Activated CD4-positive, alpha-beta T cell treated with anti-CD3 and anti-CD28 coated beads, Interleukin-2, amount 50 U/mL, for 1 hour (primary cell): ENCODE data around the gene FBXL20.
"Not testable (repeated sequence)": the region's sequence is repeated elsewhere in the genome, so short reads cannot be mapped to it uniquely, and the experiment has no call there.

Experiments
- DNase-seq: peaks from one replicate; pipeline ENCODE4 v3.0.0-alpha.2; 2020

The FBXL20 gene, protein sequence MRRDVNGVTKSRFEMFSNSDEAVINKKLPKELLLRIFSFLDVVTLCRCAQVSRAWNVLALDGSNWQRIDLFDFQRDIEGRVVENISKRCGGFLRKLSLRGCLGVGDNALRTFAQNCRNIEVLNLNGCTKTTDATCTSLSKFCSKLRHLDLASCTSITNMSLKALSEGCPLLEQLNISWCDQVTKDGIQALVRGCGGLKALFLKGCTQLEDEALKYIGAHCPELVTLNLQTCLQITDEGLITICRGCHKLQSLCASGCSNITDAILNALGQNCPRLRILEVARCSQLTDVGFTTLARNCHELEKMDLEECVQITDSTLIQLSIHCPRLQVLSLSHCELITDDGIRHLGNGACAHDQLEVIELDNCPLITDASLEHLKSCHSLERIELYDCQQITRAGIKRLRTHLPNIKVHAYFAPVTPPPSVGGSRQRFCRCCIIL

DNA sequence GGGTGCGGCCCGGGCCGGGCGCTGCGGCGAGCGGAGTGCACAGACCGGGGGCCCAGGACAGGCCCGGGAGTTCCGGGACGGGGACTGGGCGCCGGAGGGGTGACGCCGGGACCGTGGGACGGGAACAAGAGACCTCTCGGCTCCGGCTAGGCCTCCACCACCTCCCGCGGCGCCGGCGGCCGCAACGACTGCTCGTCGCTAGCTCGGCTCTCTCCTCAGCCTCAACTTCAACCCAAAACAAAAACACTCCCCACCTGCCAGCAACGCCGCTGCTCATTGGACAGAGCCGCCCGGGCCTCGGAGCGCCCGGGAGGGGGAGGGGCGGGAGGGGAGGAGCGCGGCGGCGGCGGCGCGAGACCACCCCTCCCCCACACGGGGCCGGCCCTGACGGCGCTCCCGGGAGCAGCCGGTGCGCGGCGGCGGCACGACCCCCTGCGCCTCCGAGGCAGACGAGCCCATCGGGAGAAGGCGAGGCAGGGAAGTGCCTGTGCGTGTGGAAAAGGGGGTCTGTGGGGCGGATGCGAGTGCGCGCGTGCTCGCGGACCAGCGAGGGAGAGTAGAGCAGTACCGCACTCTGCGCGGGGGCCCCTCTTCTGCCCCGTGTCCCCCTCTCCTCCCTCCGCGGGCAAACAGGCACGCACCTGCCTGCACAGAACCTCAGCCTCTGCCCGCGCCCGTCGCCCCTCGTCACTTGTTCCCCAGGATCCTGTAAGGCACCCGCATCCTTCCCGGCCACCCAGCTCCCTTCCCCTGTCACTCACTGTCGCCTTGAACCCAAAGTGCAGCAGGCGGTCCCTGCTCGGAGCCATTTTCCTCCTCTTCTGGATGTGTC, at the start of gene FBXL20:
Gene FBXL20 (minus strand): TSS at position 215 of the 832 bp plus-strand sequence. CDS start 224 bp downstream, outside the sequence.
- DNase-seq, result peak; percentile 95

DNA sequence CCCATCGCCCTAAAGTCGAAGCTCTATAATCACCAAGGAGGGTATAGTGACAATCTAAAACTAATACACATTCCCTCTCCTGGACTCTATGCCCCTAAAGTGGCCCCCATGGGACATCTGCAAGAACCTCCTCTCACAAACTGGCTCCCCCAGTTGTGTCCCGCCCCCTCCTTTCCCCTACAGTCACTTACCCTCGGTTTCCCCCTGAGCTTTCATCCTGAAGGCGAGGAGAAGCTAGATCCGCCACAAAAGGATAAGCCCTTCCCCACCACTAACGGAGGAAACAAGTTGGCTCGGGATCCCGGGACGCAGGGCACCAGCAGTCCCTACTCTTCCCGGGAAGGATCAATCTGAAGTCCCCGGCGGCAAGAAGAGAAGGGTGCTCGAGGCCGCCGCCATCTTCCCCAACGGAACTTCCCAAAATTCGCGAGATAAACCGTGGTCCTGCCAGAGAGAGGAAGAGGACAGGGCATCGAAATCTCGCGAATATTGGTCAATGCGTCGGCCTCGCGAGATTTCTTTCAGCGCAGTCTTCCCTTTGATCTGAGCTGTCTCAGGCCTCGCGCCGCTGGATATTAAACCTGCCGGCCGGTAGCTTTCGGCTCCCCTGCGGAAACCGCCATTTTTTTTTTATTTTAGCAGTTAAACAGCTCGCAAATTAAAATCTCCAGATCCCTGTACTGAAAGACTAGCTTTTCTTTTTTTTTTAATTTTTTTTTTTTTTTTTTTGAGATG, 49.6 kb upstream of the FBXL20 start, which contains the start of gene MED1:
Gene MED1 (minus strand): TSS at position 417 of the 735 bp plus-strand sequence. CDS start 201 bp downstream, at position 216.
- DNase-seq, result peak; percentile 86

DNA sequence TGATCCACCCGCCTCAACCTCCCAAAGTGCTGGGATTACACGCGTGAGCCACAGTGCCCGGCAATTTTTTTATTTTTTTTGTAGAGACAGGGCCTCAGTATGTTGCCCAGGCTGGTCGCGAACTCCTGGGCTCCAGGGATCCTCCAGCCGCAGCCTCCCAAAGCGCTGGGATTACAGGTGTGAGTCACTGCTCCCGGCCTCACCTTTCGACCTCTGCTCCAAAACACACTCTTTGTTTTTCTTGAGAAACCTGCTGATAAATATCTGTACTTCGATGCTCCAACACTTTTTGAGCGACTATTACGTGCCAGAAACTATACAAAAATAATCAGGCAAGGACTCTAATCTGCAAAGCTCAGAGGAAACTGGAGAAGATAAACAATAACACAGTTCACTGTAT, 48.6 kb upstream of the FBXL20 start:
- DNase-seq, result no peak

DNA sequence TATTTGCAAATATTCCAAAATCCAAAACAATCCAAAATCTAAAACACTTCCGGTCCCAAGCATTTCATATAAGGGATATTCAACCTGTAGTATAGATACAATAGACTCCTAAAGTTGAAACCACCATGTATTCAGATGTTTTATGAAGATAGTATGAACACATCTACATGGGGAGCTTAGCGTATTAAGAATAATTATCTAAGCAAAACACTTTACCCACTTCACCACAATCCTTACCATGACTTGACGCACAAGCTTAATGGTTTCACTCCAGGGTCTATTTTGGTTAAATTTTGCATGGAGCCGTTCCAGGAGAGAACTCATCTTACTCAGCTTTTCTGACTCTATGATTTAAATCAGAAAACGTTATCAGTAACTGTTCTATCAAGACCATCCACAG, 46.1 kb upstream of the FBXL20 start:
- DNase-seq, result no peak

DNA sequence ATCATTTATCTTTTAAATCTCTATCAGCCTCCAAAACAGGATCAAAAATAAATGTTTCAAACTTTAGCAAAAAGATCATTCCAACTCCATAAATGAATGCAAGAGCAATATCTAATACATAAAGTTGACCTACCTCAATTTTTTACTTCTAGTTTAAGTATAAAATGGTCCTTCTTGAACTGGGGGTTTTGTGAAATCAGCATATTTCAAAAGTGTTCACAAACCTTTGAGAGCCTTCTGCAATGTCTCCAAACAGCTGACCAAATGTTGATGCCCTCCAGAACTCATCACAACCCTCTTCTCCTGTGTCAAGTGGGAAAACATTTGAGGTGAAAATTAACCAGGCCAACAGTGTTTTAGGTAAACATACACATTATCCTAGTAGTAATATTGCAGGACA, 41.9 kb upstream of the FBXL20 start:
- no peak for DNase-seq

DNA sequence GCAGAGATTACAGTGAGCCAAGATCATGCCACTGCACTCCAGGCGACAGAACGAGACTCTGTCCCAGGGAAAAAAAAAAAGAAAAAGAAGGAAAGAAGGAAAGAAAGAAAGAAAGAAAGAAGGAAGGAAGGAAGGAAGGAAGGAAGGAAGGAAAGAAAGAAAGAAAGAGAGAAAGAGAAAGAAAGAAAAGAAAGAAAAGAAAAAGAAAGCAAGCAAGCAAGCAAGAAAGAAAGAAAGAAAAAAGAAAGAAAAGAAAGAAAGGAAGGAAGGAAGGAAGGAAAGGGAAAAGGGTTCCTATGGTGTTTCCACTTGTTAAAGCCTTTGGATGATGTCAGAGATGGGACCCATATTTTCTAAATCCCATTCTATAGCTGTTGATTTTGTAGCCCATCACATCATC, 38.4 kb upstream of the FBXL20 start:
- not testable (repeated sequence) for DNase-seq

DNA sequence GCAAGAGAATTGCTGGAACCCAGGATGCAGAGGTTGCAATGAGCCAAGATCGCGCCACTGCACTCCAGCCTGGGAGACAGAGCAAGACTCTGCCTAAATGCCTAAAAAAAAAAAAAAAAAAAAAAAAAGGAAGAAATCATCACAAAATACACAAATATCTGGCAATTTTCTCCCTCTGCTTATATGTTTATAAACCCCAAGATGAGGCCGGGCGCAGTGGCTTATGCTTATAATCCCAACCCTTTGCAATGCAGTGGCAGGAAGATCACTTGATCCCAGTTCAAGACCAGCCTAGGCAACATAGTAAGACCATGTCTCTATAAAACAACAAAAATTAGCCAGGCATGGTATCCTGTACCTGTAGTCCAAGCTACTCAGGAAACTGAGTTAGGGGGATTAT, 28.2 kb upstream of the FBXL20 start:
- DNase-seq, result no peak

DNA sequence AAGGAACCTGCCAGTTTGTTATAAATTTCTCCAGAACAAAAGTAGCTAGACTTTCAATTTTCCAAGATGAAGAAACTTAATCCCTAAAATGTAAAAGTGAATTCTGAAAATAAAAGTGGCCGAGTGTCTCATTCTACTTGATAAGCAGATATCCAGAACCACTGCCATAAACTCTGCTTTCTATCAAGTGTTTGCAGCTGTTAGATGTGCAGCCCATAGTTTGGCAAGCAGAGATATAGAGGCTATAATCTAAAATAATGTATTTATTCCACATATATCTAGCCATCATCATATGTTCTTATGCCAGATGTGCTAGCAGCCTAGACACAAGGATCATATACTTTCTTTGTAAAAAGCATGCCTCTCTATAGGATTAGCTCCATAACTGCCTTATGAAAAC, 14.7 kb upstream of the FBXL20 start:
- DNase-seq, result no peak

DNA sequence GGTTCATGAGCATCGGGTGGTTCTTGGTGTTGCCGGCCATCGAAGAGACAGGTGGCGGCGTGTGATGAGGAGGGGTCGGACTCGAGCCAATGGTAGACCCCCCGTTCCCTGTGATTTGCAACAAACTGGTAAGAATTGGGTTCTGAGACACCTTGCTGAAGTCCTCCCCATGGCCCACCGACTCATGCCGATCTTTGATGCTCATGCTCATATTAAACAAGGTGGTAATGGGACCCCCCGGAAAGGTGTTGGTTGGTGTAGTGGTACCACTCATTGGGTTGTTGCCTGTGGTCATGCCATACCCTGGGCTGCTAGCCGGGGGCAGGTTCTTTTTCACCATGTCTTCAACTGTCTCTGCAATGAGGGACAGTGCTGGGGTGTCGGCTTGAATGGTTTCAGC, 8.9 kb upstream of the FBXL20 start:
- DNase-seq, result no peak

DNA sequence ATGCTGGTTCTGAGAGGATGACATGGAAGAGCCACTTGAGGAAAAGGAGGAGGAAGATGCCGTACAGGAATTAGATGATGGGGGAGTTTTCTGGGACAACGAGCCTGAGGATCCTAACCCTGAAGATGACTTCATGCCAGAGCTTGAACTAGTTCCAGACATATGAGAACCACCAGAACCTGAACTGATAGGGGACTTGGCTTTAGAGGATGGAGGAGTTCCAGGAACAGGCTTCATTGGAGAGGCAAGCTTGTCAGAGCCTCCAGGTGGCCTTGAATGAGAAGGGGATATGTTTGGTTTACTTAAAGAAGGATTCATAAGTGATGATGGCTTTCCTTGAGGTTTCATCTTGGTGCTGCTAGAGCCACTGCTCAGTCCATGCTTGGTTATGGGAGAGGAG, 6.9 kb upstream of the FBXL20 start:
- DNase-seq, result no peak

DNA sequence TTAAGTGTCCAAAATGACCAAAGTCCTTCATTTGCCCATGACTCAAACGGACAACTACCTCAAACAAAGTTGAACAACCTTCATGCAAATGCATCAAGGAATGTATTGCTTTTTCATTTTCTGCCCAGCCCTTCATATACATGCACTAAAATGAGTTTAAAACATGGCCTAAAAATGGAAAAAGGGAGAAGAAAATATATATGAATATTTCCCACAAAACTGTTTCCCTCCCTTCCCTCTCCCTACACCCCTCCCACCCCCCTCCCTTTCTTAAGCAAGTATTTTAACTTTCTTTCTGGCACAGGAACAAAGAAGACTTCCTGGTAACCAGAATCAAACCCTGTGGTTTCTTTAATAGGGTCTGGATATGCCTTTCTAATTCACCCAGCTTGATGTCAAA, 5.5 kb upstream of the FBXL20 start:
- DNase-seq, result no peak

DNA sequence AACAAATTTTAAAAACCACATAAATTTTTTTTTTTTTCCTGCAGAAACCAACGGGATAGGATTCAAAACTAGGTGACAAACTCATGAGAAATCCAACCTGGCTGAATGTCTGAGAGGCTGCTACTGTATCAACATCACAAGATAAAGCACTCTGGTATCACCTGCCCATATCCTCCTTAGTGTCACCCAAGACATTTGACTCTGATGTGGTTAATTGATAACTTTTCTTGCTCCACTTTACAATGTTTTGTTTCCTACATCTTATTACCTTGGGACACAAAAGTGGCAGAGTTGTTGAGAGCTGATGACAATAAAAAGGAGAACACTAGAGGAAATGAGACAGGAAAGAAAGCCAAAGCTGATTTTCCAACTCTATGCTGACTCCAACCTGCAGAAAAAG, 4.0 kb upstream of the FBXL20 start:
- no peak for DNase-seq

DNA sequence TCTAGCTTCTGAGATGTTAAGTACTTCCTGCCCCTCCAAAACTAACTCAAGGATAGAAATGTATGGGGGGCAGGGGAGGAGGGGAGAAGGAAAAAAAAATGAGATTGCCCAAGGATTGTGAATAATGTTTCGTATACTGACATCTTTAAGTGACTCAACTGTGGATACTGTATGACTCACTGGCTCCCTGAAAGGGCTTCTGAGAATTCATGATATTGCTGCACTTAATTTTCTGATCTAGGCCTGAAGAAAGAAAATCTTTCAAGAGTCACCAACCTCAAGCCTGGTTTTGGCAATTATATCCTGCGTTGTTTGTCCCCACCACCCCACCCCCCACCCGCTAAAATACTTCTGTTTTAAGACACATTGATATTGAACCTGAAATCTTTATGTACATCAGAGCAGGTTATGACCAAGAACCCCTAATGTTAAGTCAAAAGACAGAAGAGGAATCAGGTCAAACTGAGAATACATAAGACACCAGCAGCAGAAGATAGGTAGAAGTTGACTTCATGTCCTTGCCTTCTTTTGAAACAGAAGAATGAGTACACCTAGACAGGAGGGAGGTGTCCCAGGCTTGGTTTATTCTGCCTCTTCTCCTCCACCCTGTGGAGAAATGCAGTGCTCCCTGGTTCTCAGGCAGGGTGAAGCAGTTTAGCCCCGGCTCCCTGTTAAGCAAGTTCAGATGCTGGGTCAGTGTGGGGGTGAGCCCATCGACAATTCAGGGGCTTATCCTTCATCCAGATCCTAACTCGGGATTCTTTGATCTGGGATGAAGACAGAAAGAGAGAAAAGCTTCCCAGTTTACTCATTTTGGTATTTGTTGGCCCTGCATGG, 3.3 kb upstream of the FBXL20 start:
- DNase-seq, result no peak

DNA sequence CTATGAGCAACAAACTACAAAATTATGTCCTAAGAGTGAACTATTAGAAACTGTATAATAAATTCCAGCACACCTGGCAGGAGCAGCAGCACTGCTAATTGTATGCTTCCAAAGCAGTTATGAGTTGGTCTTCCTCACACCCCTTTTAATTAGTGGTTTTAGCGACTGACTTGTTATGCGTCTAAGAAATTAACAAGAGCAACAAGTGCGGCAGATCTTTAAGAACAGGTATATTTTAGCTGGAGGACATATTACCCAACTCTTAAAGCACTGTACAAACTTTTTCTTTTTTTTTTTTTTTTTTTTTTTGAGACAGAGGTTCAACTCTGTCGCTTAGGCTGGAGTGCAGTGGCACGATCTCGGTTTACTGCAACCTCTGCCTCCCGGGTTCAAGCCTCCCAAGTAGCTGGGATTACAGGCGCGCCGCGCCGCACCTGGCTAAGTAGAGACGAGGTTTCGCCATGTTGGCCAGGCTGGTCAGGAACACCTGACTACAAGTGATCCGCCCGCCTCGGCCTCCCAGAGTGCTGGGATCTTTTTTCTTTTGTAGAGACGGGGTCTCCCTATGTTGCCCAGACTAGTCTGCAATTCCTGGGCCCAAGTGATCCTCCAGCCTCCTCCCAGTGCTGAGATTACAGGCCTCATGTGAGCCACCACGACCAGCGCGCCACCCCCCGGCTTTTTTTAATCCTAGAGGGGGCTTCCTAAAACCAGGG, 1.6 kb upstream of the FBXL20 start:
- no peak for DNase-seq

DNA sequence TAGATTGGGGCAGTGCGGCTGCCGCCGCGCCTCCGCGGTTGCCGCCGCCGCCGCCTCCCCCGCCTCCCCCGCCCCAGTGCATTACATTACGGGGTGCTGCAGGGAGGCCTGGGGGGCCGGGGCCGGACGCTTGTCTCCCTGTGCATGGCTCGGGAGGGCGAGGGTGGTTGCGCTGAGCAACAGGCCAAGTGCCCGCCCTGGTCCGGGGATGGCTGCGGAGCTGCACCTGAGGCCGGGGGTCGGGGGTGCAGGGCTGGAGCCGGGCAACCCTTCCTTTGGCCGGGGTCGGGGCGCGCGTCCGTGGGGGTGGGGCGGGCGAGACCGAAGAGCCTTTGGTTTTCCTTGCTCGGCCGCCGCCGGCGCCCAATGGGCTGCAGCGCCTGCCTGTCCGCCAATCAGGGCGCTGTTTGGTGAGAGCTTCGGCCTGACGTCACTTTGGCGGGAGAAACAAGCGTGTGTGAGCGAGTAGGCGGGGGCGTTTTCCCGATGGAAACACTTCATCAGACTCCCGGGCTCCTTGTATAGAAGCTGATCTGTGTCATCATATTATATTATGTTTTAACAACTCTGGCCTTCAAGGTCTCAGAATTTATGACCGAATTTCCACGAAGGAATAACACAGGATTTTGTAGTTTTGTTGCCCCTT, 941 bp upstream of the FBXL20 start:
- DNase-seq, result peak; percentile 76

DNA sequence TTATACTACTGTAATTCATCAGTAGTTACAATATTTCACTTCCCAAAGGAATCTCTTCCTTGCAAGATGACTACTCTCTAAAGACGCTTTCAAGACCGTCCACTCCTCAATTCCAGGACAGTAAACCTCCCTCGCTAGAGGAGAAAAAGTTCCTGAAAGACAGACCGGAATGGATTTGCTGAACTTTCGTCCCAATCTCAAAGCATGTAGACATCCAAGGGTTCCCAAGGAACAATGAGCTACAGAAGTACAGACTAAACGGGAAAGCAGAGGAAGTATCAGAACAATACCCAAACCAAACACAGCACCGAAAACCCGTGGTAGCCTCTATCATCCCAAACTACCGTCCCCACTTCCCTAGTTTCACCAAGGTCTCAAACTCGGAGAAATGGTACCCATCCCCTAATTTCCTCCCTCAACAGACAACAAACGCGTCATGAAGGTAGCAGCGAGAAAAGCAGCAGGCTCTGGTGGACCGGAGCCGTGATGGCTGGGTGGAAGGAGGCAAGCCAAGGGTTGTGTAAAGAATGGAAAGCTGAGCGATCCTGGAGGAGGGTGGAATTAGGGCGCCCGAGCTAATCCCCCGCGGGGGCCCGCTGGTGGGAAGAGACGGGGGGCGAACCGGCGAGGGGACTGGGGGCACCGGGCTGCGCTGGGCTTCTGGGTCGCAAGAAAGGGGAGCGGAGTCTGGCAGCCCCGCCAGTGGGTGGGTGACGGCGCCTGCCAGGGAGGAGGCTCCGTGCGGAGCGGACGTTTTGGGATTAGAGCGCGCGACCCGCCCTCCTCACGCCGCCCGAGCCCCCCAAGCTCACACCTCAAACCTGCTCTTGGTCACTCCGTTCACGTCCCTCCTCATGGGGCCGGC, 647 bp downstream of the FBXL20 start:
- DNase-seq, result peak; percentile 12

DNA sequence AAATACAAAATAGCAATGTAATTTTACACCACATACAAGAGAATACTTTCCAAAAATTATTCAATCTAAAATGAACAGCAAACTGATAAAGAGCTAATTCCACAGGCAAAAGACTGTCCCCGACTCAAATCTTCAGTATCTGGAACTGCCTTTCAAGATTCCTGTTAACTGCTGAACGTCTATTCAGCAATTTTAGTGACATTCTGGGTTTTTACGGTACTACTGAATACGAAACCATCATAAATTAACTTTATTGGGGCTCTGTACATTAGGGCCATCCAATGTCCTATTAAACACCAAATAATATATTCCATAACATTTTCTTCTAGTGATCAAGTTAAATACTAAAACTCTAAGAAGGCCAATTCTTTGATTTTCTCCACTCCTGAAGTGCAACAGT, 1.6 kb downstream of the FBXL20 start:
- DNase-seq, result no peak

DNA sequence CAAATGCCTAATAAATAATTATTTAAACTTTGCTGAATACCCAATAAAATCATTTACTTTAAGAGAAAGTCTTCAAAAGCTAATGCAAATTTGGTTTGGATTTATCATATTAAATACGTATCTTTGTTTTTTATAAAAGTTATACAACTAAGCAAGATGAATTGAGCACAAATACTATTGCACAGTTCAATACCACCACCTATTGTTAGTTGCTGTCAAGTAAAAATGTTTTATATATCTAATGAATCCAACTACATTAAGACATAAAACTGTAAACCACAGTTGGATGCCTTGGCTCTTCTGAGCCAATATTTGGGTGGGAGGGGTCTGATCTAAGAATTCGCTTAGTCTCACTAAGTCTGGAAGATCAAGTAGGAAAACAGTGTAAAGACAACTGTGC, 7.7 kb downstream of the FBXL20 start:
- no peak for DNase-seq

DNA sequence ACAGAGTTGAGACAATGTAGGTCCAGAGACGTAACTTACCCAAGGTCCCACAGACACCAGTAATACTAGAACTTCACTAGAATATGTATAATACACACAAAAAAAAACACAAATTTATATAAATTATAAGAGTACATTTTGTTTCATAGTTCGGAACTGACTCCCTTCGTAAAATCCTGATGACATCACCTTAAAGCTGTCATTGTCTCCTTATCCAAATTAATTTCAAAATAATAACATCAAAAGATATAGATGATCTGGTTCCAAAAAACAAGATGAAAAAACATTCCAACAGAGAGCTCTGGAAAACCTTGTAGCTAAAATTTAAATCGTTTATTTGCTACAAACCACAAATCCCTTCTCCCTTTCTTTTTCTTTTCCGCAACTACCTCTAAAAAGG, 10.0 kb downstream of the FBXL20 start:
- DNase-seq, result no peak

DNA sequence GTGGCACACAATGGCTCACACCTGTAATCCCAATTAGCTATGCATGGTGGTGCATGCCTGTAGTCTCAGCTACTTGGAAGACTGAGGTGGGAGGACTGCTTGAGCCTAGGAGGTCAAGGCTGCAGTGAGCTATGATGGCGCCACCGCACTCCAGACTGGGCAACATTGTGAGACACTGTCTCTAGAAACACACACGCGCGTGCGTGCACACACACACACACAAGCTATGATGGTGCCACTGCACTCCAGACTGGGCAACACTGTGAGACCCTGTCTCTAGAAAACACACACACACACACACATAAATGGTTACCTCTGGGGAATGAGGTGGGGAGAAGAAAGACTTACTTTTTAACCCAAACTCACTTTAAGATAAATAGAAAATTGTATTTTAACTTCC, 16.4 kb downstream of the FBXL20 start:
- no peak for DNase-seq
